Measurements from ENCODE around the gene YBX2. TPM values are rescaled to one million over a fixed set of nuclear protein-coding genes. Genes with fewer than 3 reads are reported as not detected.

Gene YBX2
- polyA plus RNA-seq, 3 donors from 2014 or later: not detected

- H3K4me1 Mint-ChIP-seq: peaks cover 23 to 28% of the 10 kb centered on the region in 2 donors
- H3K27ac Mint-ChIP-seq: peak overlapping the region; percentile 94 to 98 (median 96)
- H3K36me3 Mint-ChIP-seq: no peaks in the 10 kb centered on the region
- peak; percentile 97 for DNase-seq
- peak overlapping the region; percentile 91 to 99 (median 97) for H3K4me3 Mint-ChIP-seq
- H3K27me3 Mint-ChIP-seq (ENCODE audit: low read depth in 3 of 3): peaks cover 9 to 14% (median 13%) of the 10 kb centered on the region in 3 donors
- H3K9me3 Mint-ChIP-seq: no peaks in the 10 kb centered on the region
These were observed 35.0 kb upstream of the YBX2 start for GRCh38 chr17:7329374-7329996.

- peaks cover 23 to 31% of the 10 kb centered on the region in 2 donors for H3K4me1 Mint-ChIP-seq
- H3K27ac Mint-ChIP-seq: peak within 1 kb of the TSS; percentile 94 to 98 (median 96)
- no peaks in the 10 kb centered on the region for H3K9me3 Mint-ChIP-seq
- H3K4me3 Mint-ChIP-seq: peak within 1 kb of the TSS; percentile 91 to 99 (median 97)
- peaks cover 9 to 14% (median 13%) of the 10 kb centered on the region in 3 donors for H3K27me3 Mint-ChIP-seq (ENCODE audit: low read depth in 3 of 3)
- no peak for DNase-seq
- H3K36me3 Mint-ChIP-seq: no peaks in the 10 kb centered on the region
These were observed 34.5 kb upstream of the YBX2 start, which contains the start of gene NEURL4 for GRCh38 chr17:7328840-7329373. Gene NEURL4, minus strand, starts transcription at chr17:7329335. Its CDS starts 23 bp downstream, at chr17:7329312.

- Mint-ChIP-seq H3K36me3 (no peaks in the 10 kb centered on the region), H3K4me1 (peaks cover 23 to 28% of the 10 kb centered on the region in 2 donors), H3K4me3 (peak overlapping the region; percentile 33 to 99 (median 79)), H3K9me3 (no peaks in the 10 kb centered on the region), H3K27ac (peak overlapping the region; percentile 76 to 94 (median 86)), H3K27me3 (ENCODE audit: low read depth in 3 of 3) (peaks cover 9 to 14% (median 13%) of the 10 kb centered on the region in 3 donors)
- DNase-seq: no peak
These were observed 33.6 kb upstream of the YBX2 start for GRCh38 chr17:7328009-7328408.

GRCh38 chr17:7327501-7327900, 33.1 kb upstream of the YBX2 start:
- no peaks in the 10 kb centered on the region for H3K36me3 Mint-ChIP-seq
- H3K4me1 Mint-ChIP-seq: peaks cover 23 to 28% of the 10 kb centered on the region in 2 donors
- H3K27ac Mint-ChIP-seq: peak overlapping the region in 3 of 6 donors; percentile 76 to 94 (median 84)
- no peaks in the 10 kb centered on the region for H3K9me3 Mint-ChIP-seq
- no peak for DNase-seq
- H3K27me3 Mint-ChIP-seq (ENCODE audit: low read depth in 3 of 3): peaks cover 9 to 14% (median 13%) of the 10 kb centered on the region in 3 donors
- H3K4me3 Mint-ChIP-seq: peak overlapping the region in 1 of 5 donors; percentile 29

GRCh38 chr17:7327056-7327455, 32.6 kb upstream of the YBX2 start:
- H3K36me3 Mint-ChIP-seq: no peaks in the 10 kb centered on the region
- DNase-seq: no peak
- H3K27ac Mint-ChIP-seq: no peak overlapping the region
- no peak overlapping the region for H3K4me3 Mint-ChIP-seq
- H3K9me3 Mint-ChIP-seq: no peaks in the 10 kb centered on the region
- H3K4me1 Mint-ChIP-seq: peaks cover 23 to 28% of the 10 kb centered on the region in 2 donors
- H3K27me3 Mint-ChIP-seq (ENCODE audit: low read depth in 3 of 3): peaks cover 9 to 14% (median 13%) of the 10 kb centered on the region in 3 donors

GRCh38 chr17:7326186-7326585, 31.7 kb upstream of the YBX2 start:
- Mint-ChIP-seq H3K9me3 (no peaks in the 10 kb centered on the region), H3K4me1 (peaks cover 23 to 28% of the 10 kb centered on the region in 2 donors), H3K27me3 (ENCODE audit: low read depth in 3 of 3) (peaks cover 9 to 14% (median 13%) of the 10 kb centered on the region in 3 donors), H3K4me3 (no peak overlapping the region), H3K36me3 (peaks cover 0 to 4% (median under 1%) of the 10 kb centered on the region in 3 donors), H3K27ac (peak overlapping the region in 1 of 6 donors; percentile 40)
- DNase-seq: no peak

GRCh38 chr17:7325031-7325528, 30.6 kb upstream of the YBX2 start:
- Mint-ChIP-seq H3K4me1 (peaks cover 21 to 26% of the 10 kb centered on the region in 2 donors), H3K36me3 (peaks cover 0 to 8% (median 3%) of the 10 kb centered on the region in 3 donors), H3K9me3 (no peaks in the 10 kb centered on the region), H3K27me3 (ENCODE audit: low read depth in 3 of 3) (peaks cover 9 to 14% (median 13%) of the 10 kb centered on the region in 3 donors), H3K27ac (no peak overlapping the region), H3K4me3 (no peak overlapping the region)
- DNase-seq: no peak

GRCh38 chr17:7324438-7324779, 30.0 kb upstream of the YBX2 start:
- H3K27me3 Mint-ChIP-seq (ENCODE audit: low read depth in 3 of 3): peaks cover 2 to 11% (median 6%) of the 10 kb centered on the region in 3 donors
- H3K4me1 Mint-ChIP-seq: peaks cover 14 to 20% of the 10 kb centered on the region in 2 donors
- DNase-seq: no peak
- H3K4me3 Mint-ChIP-seq: no peak overlapping the region
- no peaks in the 10 kb centered on the region for H3K9me3 Mint-ChIP-seq
- no peak overlapping the region for H3K27ac Mint-ChIP-seq
- peaks cover 0 to 8% (median 3%) of the 10 kb centered on the region in 3 donors for H3K36me3 Mint-ChIP-seq

GRCh38 chr17:7323731-7324437, 29.4 kb upstream of the YBX2 start:
- DNase-seq: peak; percentile 51 to 61 (median 56)
- no peaks in the 10 kb centered on the region for H3K9me3 Mint-ChIP-seq
- peaks cover 12 to 17% of the 10 kb centered on the region in 2 donors for H3K4me1 Mint-ChIP-seq
- no peak overlapping the region for H3K4me3 Mint-ChIP-seq
- no peak overlapping the region for H3K27ac Mint-ChIP-seq
- H3K27me3 Mint-ChIP-seq (ENCODE audit: low read depth in 3 of 3): peaks cover 0 to 7% (median 3%) of the 10 kb centered on the region in 3 donors
- H3K36me3 Mint-ChIP-seq: peaks cover 0 to 8% (median 3%) of the 10 kb centered on the region in 3 donors

GRCh38 chr17:7322520-7323194, 28.2 kb upstream of the YBX2 start:
- DNase-seq: no peak
- peaks cover 0 to 2% (median 0%) of the 10 kb centered on the region in 3 donors for H3K27me3 Mint-ChIP-seq (ENCODE audit: low read depth in 3 of 3)
- peaks cover 0 to 6% of the 10 kb centered on the region in 2 donors for H3K4me1 Mint-ChIP-seq
- no peak overlapping the region for H3K4me3 Mint-ChIP-seq
- peaks cover 0 to 11% (median 3%) of the 10 kb centered on the region in 3 donors for H3K36me3 Mint-ChIP-seq
- H3K9me3 Mint-ChIP-seq: no peaks in the 10 kb centered on the region
- H3K27ac Mint-ChIP-seq: no peak overlapping the region

- H3K9me3 Mint-ChIP-seq: no peaks in the 10 kb centered on the region
- no peak overlapping the region for H3K4me3 Mint-ChIP-seq
- peaks cover 0 to 2% (median under 1%) of the 10 kb centered on the region in 3 donors for H3K27me3 Mint-ChIP-seq (ENCODE audit: low read depth in 3 of 3)
- H3K4me1 Mint-ChIP-seq: peaks cover 1 to 6% of the 10 kb centered on the region in 2 donors
- DNase-seq: no peak
- H3K36me3 Mint-ChIP-seq: peaks cover 0 to 14% (median 3%) of the 10 kb centered on the region in 3 donors
- H3K27ac Mint-ChIP-seq: peak overlapping the region in 1 of 6 donors; percentile 22
These were observed 27.0 kb upstream of the YBX2 start for GRCh38 chr17:7321466-7321865.

- DNase-seq: no peak
- peaks cover 9 to 11% (median 10%) of the 10 kb centered on the region in 3 donors for H3K27me3 Mint-ChIP-seq (ENCODE audit: low read depth in 3 of 3)
- H3K4me3 Mint-ChIP-seq: peak overlapping the region in 1 of 5 donors; percentile 7
- peaks cover 0 to 15% (median 7%) of the 10 kb centered on the region in 3 donors for H3K36me3 Mint-ChIP-seq
- H3K9me3 Mint-ChIP-seq: no peaks in the 10 kb centered on the region
- peak overlapping the region in 3 of 6 donors; percentile 13 to 57 (median 40) for H3K27ac Mint-ChIP-seq
- peaks cover 27 to 29% of the 10 kb centered on the region in 2 donors for H3K4me1 Mint-ChIP-seq
These were observed 23.9 kb upstream of the YBX2 start for GRCh38 chr17:7318121-7318860.

Measured in immature natural killer cell (primary cell).